ENCODE data around the gene NUDT3. TPM values are rescaled to one million over a fixed set of nuclear protein-coding genes. Genes with fewer than 3 reads are reported as not detected.

NUDT3 gene
- total and polyA plus RNA-seq, 9 of the 15 experiments (the other 6 are each of a cell fraction or from before 2014, with no cell fraction given), result 5.4 to 81.2 (median 56.4) TPM

DNA sequence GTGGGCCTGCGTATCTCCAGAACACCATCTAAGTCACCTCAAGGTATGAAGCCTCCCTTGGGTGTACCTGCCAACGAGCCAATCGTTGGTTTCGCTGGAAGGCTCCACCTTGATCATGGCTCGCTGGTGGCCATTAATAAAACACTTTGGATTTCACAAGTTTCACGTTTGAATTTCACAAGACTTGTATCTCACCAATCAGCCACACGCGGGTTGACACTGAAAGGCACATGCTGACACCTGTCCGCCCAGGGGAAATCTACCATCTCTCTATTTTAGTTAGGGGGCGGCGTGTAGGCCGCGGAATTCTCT lies 156.4 kb downstream of the NUDT3 start (continued):
- TF ChIP-seq EZH2 (IDR thresholded peaks at IDR 0.05; ENCODE audit: borderline replicate concordance, low read depth, low read length) (no peak), NFRKB (IDR thresholded peaks at IDR 0.05; ENCODE audit: low read depth) (peak; percentile 93), ZNF589 (CRISPR knock-in tag; IDR thresholded peaks at IDR 0.05; ENCODE audit: low read depth) (no peak; the same call in 1 of the 2 replicates), BRD4 (IDR thresholded peaks at IDR 0.05) (peak; percentile 71; the same call in 1 of the 2 replicates), MYC (IDR thresholded peaks at IDR 0.05; ENCODE audit: low read depth, low read length) (no peak; the same call in 1 of the 2 replicates), MYC (CRISPR knock-in tag; IDR thresholded peaks at IDR 0.05; ENCODE audit: borderline replicate concordance, low read depth) (peak; percentile 69; the same call in 1 of the 2 replicates), SREBF2 (CRISPR knock-in tag; IDR thresholded peaks at IDR 0.05) (peak; percentile 16; the same call in 1 of the 2 replicates), ZNF347 (CRISPR knock-in tag; IDR thresholded peaks at IDR 0.05; ENCODE audit: low read depth) (peak; percentile 2; the same call in 1 of the 2 replicates), GABPB2 (CRISPR knock-in tag; conservative IDR thresholded peaks at IDR 0.05) (0 out of 2 replicates have a peak, but pooled peaks have one; percentile 63), ARNT (IDR thresholded peaks at IDR 0.05) (peak; percentile 65 to 72; a peak in 2 of 4 replicates), NCOA6 (IDR thresholded peaks at IDR 0.05) (no peak), ZNF696 (CRISPR knock-in tag; conservative IDR thresholded peaks at IDR 0.05) (0 out of 2 replicates have a peak, but pooled peaks have one; percentile 17), CEBPB (tag; IDR thresholded peaks at IDR 0.05) (peak; percentile 82), KLF13 (tag; IDR thresholded peaks at IDR 0.05; ENCODE audit: borderline replicate concordance, low read depth) (no peak)
- TF ChIP-seq, protein P1, sequence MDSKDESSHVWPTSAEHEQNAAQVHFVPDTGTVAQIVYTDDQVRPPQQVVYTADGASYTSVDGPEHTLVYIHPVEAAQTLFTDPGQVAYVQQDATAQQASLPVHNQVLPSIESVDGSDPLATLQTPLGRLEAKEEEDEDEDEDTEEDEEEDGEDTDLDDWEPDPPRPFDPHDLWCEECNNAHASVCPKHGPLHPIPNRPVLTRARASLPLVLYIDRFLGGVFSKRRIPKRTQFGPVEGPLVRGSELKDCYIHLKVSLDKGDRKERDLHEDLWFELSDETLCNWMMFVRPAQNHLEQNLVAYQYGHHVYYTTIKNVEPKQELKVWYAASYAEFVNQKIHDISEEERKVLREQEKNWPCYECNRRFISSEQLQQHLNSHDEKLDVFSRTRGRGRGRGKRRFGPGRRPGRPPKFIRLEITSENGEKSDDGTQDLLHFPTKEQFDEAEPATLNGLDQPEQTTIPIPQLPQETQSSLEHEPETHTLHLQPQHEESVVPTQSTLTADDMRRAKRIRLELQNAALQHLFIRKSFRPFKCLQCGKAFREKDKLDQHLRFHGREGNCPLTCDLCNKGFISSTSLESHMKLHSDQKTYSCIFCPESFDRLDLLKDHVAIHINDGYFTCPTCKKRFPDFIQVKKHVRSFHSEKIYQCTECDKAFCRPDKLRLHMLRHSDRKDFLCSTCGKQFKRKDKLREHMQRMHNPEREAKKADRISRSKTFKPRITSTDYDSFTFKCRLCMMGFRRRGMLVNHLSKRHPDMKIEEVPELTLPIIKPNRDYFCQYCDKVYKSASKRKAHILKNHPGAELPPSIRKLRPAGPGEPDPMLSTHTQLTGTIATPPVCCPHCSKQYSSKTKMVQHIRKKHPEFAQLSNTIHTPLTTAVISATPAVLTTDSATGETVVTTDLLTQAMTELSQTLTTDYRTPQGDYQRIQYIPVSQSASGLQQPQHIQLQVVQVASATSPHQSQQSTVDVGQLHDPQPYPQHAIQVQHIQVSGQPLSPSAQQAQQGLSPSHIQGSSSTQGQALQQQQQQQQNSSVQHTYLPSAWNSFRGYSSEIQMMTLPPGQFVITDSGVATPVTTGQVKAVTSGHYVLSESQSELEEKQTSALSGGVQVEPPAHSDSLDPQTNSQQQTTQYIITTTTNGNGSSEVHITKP (IDR thresholded peaks at IDR 0.05; ENCODE audit: partially characterized antibody), result no peak
- TF ChIP-seq, protein P2, sequence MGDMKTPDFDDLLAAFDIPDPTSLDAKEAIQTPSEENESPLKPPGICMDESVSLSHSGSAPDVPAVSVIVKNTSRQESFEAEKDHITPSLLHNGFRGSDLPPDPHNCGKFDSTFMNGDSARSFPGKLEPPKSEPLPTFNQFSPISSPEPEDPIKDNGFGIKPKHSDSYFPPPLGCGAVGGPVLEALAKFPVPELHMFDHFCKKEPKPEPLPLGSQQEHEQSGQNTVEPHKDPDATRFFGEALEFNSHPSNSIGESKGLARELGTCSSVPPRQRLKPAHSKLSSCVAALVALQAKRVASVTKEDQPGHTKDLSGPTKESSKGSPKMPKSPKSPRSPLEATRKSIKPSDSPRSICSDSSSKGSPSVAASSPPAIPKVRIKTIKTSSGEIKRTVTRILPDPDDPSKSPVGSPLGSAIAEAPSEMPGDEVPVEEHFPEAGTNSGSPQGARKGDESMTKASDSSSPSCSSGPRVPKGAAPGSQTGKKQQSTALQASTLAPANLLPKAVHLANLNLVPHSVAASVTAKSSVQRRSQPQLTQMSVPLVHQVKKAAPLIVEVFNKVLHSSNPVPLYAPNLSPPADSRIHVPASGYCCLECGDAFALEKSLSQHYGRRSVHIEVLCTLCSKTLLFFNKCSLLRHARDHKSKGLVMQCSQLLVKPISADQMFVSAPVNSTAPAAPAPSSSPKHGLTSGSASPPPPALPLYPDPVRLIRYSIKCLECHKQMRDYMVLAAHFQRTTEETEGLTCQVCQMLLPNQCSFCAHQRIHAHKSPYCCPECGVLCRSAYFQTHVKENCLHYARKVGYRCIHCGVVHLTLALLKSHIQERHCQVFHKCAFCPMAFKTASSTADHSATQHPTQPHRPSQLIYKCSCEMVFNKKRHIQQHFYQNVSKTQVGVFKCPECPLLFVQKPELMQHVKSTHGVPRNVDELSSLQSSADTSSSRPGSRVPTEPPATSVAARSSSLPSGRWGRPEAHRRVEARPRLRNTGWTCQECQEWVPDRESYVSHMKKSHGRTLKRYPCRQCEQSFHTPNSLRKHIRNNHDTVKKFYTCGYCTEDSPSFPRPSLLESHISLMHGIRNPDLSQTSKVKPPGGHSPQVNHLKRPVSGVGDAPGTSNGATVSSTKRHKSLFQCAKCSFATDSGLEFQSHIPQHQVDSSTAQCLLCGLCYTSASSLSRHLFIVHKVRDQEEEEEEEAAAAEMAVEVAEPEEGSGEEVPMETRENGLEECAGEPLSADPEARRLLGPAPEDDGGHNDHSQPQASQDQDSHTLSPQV (IDR thresholded peaks at IDR 0.05), result peak; percentile 85
